ENCODE data around the gene ULK1.

ULK1 gene

GRCh38 chr12:131916306-131917138 lies 22.1 kb downstream of the ULK1 start:
- H3K36me3 Mint-ChIP-seq: no peaks in the 10 kb centered on the region
- H3K9me3 Mint-ChIP-seq (ENCODE audit: low read depth): no peaks in the 10 kb centered on the region
- H3K4me3 Mint-ChIP-seq: no peak overlapping the region
- H3K27me3 Mint-ChIP-seq: no peaks in the 10 kb centered on the region
- H3K27ac Mint-ChIP-seq: no peak overlapping the region
- H3K4me1 Mint-ChIP-seq (ENCODE audit: low read depth): no peaks in the 10 kb centered on the region

GRCh38 chr12:131917139-131917710 lies 22.8 kb downstream of the ULK1 start:
- H3K36me3 Mint-ChIP-seq: no peaks in the 10 kb centered on the region
- H3K9me3 Mint-ChIP-seq (ENCODE audit: low read depth): no peaks in the 10 kb centered on the region
- no peak overlapping the region for H3K27ac Mint-ChIP-seq
- H3K27me3 Mint-ChIP-seq: no peaks in the 10 kb centered on the region
- H3K4me3 Mint-ChIP-seq: no peak overlapping the region
- H3K4me1 Mint-ChIP-seq (ENCODE audit: low read depth): no peaks in the 10 kb centered on the region

GRCh38 chr12:131917711-131918306 lies 23.4 kb downstream of the ULK1 start:
- Mint-ChIP-seq H3K27me3 (no peaks in the 10 kb centered on the region), H3K9me3 (ENCODE audit: low read depth) (no peaks in the 10 kb centered on the region), H3K27ac (no peak overlapping the region), H3K4me1 (ENCODE audit: low read depth) (no peaks in the 10 kb centered on the region), H3K4me3 (no peak overlapping the region), H3K36me3 (no peaks in the 10 kb centered on the region)

DNA sequence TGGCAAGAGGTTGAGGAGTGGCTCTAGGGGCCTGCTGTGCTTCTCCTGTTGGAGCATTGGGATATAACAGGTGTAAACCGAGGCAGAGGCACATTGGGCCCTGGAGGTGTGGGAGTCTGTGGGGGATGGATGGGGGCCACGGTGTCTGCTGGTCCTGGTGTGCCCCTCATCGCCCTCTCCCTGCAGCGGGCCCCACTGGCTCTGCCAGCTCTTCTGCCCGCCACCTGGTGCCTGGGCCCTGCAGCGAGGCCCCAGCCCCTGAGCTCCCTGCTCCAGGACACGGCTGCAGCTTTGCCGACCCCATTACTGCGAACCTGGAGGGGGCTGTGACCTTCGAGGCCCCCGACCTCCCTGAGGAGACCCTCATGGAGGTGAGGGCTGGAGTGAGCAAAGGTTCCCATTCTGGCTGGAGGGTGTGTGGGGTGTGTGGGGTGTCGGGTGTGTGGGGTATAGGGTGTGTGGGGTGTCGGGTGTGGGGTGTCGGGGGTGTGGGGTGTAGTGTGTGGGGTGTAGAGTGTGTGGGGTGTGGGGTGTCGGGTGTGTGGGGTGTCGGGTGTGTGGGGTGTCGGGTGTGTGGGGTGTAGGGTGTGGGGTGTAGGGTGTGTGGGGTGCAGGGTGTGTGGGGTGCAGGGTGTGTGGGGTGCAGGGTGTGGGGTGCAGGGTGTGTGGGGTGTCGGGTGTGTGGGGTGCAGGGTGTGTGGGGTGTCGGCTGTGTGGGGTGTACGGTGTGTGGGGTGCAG lies 24.1 kb downstream of the ULK1 start:
- Mint-ChIP-seq H3K4me1 (ENCODE audit: low read depth) (no peaks in the 10 kb centered on the region), H3K27ac (no peak overlapping the region), H3K9me3 (ENCODE audit: low read depth) (no peaks in the 10 kb centered on the region), H3K27me3 (no peaks in the 10 kb centered on the region), H3K36me3 (no peaks in the 10 kb centered on the region), H3K4me3 (no peak overlapping the region)

DNA sequence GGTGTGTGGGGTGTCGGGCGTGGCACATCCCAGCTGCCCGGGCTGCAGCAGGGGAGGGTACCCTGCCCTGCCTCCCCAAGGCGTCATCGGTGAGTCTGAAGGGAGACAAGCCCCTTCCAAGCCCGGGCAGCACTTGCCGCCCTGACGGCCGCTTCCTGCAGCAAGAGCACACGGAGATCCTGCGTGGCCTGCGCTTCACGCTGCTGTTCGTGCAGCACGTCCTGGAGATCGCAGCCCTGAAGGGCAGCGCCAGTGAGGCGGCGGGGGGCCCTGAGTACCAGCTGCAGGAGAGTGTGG lies 24.6 kb downstream of the ULK1 start:
- H3K4me3 Mint-ChIP-seq: no peak overlapping the region
- no peaks in the 10 kb centered on the region for H3K27me3 Mint-ChIP-seq
- no peaks in the 10 kb centered on the region for H3K9me3 Mint-ChIP-seq (ENCODE audit: low read depth)
- no peak overlapping the region for H3K27ac Mint-ChIP-seq
- H3K36me3 Mint-ChIP-seq: no peaks in the 10 kb centered on the region
- no peaks in the 10 kb centered on the region for H3K4me1 Mint-ChIP-seq (ENCODE audit: low read depth)

GRCh38 chr12:131919366-131920156 lies 25.1 kb downstream of the ULK1 start:
- H3K4me1 Mint-ChIP-seq (ENCODE audit: low read depth): peaks cover 2% of the 10 kb centered on the region
- no peak overlapping the region for H3K4me3 Mint-ChIP-seq
- no peaks in the 10 kb centered on the region for H3K9me3 Mint-ChIP-seq (ENCODE audit: low read depth)
- H3K36me3 Mint-ChIP-seq: no peaks in the 10 kb centered on the region
- H3K27me3 Mint-ChIP-seq: no peaks in the 10 kb centered on the region
- H3K27ac Mint-ChIP-seq: no peak overlapping the region

- Mint-ChIP-seq H3K27me3 (no peaks in the 10 kb centered on the region), H3K4me1 (ENCODE audit: low read depth) (peaks cover 6% of the 10 kb centered on the region), H3K4me3 (no peak overlapping the region), H3K9me3 (ENCODE audit: low read depth) (no peaks in the 10 kb centered on the region), H3K27ac (no peak overlapping the region), H3K36me3 (no peaks in the 10 kb centered on the region)
Measured at GRCh38 chr12:131920157-131920508, 25.7 kb downstream of the ULK1 start.

DNA sequence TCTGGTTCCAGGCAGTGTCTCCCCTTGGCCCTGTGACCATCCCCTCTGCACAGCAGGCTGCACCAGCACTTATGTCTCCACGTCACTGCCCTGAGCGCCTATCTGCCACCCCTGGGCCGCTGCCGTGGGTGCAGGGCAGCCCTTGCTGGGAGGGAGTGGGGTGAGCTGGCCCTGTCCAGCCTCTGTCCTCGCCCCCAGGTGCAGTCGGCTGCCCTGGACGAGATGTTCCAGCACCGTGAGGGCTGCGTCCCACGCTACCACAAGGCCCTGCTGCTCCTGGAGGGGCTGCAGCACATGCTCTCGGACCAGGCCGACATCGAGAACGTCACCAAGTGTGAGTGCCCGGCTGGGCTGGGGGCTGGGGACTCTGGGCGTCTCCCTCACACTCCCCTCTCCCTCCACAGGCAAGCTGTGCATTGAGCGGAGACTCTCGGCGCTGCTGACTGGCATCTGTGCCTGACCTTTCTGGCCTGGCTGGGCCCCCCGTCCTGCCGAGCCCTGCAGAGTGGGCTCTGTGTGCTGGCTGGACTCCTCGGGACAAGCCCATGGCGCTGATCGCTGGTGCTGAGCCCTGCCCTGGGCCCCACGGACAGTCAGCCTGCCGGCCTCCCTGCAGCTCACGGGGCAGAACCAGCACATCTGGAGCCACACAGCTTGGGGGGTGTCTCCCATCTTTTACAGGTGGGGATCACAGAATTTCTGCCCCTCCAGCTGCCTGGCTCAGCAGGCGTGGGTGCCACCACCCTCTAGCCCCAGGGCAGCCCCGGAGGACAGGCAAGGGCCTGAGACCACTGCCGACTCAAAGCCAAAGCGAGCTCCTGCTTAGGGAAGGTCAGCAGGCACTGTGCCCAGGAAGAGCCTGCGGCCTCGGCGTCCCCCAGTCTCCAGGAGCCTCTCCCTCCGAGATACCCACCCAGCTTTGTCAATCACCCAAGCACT lies 26.7 kb downstream of the ULK1 start:
- no peak overlapping the region for H3K27ac Mint-ChIP-seq
- no peaks in the 10 kb centered on the region for H3K9me3 Mint-ChIP-seq (ENCODE audit: low read depth)

DNA sequence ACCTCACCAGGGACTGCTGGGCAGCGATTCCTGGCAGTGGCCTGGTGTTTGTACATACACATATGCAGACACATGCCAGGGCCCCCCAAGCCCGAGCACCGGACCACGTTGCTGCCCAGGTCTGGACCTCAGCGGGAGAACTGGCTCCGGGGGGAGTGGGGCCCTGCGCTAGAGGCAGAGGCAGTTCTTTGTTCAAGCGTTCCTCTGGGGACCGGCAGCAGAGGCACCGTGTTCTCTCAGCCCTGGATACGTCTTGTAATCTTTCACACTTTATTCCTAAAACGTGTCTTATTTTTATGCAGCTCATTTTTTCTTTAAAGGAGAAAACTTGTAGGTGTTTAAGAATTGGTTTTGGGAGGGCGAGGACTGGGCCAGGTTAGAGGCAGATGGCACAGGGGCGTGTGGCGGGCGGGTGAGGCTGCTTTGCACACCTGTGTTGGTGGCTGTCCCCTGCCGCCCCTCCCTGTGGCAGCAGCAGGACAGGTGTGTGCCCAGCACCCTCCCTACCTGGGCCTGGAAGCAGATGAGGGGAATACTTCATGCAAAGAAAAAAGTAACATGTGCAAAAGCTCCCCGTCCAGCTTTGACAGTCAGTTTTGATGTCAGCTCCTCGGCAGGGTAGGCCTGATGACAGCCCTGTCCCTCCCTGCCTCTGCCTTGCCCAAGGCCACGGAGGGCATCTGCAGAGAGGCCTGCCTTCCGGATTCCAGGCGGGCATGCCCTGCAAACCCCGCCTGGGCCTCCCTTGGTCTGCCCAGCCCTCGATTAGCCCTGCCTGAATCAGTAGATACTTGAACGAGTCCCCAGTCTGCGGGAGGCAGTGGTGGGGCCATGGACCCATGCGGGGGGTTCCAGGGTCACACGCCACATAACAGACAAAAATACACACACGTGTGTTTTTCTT lies 27.7 kb downstream of the ULK1 start:
- Mint-ChIP-seq H3K36me3 (no peaks in the 10 kb centered on the region), H3K4me1 (ENCODE audit: low read depth) (peaks cover 6% of the 10 kb centered on the region), H3K27me3 (no peaks in the 10 kb centered on the region), H3K9me3 (ENCODE audit: low read depth) (no peaks in the 10 kb centered on the region), H3K4me3 (no peak overlapping the region), H3K27ac (no peak overlapping the region)

More for the DNA sequence above, 26.7 kb downstream of the ULK1 start:
- H3K36me3 Mint-ChIP-seq: no peaks in the 10 kb centered on the region
- no peaks in the 10 kb centered on the region for H3K27me3 Mint-ChIP-seq
- no peak overlapping the region for H3K4me3 Mint-ChIP-seq
- peaks cover 6% of the 10 kb centered on the region for H3K4me1 Mint-ChIP-seq (ENCODE audit: low read depth)

DNA sequence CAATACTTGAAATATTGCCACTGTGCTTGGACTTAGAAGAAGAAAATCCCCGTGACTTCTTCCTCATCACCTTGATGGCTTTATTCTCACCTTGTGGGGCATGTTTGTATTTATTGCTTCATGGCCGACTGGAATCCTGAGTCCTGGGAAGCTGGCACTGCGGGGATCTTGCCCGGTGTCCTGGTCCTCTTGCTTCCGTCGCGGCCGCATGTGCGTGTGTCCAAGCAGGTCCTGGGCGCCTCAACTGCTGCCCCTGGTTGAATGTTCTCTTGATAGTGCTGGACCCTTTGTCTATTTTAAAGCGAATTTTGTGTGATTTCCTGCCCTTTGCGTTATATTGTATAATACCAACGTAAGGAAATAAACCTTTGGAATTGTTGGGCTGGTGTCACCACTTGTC lies 28.4 kb downstream of the ULK1 start:
- H3K9me3 Mint-ChIP-seq (ENCODE audit: low read depth): no peaks in the 10 kb centered on the region
- H3K27ac Mint-ChIP-seq: no peak overlapping the region
- peaks cover 6% of the 10 kb centered on the region for H3K4me1 Mint-ChIP-seq (ENCODE audit: low read depth)
- no peaks in the 10 kb centered on the region for H3K27me3 Mint-ChIP-seq
- H3K36me3 Mint-ChIP-seq: no peaks in the 10 kb centered on the region
- no peak overlapping the region for H3K4me3 Mint-ChIP-seq

DNA sequence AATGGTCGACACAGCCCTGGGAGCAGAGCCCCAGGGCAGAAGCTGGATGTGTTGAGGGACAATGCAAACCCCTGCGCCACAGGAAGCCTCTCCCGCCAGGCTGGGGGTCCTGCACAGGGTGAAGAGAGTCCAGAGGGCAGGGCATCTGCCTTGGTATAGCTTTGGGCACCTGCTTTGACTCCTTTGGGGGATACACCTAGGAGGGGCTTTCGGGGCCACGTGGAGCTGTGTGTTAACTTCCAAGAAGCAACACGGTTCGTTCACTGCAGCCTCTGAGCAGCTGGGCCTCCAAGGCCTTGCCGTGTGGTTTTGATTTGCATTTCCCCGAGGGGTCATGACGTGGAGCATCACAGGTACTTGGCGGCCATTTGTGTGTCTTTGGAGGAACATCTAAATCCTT lies 28.8 kb downstream of the ULK1 start:
- Mint-ChIP-seq H3K4me1 (ENCODE audit: low read depth) (peaks cover 8% of the 10 kb centered on the region), H3K36me3 (no peaks in the 10 kb centered on the region), H3K27me3 (no peaks in the 10 kb centered on the region), H3K9me3 (ENCODE audit: low read depth) (no peaks in the 10 kb centered on the region), H3K4me3 (no peak overlapping the region), H3K27ac (no peak overlapping the region)

- Mint-ChIP-seq H3K4me1 (ENCODE audit: low read depth) (peaks cover 18% of the 10 kb centered on the region), H3K27me3 (no peaks in the 10 kb centered on the region), H3K9me3 (ENCODE audit: low read depth) (no peaks in the 10 kb centered on the region), H3K4me3 (peak overlapping the region; percentile 87), H3K27ac (peak overlapping the region; percentile 58), H3K36me3 (peaks cover 3% of the 10 kb centered on the region)
Measured at GRCh38 chr12:131927110-131928079, 33.0 kb downstream of the ULK1 start.

Data from activated naive CD8-positive, alpha-beta T cell (primary cell).